Glomerular visceral epithelial cell (primary cell): Measurements from ENCODE around the gene SPATA2.

Experiments
- DNase-seq: peaks from one replicate; pipeline ENCODE4 v3.0.0-alpha.2; 2016; ENCODE audit errors: extremely low spot score

SPATA2 gene

GRCh38 chr20:49859011-49859410 lies 56.3 kb downstream of the SPATA2 start:
- DNase-seq = no peak

GRCh38 chr20:49858076-49858585 lies 57.2 kb downstream of the SPATA2 start:
- no peak for DNase-seq

- no peak for DNase-seq
Observed at GRCh38 chr20:49856904-49857303, 58.4 kb downstream of the SPATA2 start.

- no peak for DNase-seq
Observed at GRCh38 chr20:49854190-49854875, 61.0 kb downstream of the SPATA2 start.

GRCh38 chr20:49853640-49854039 lies 61.7 kb downstream of the SPATA2 start:
- peak; percentile 90 for DNase-seq
